GM12891 (cell line): Measurements from ENCODE around the gene SLC22A23.

Experiments
- POLR2A ChIP-seq: IDR thresholded peaks from 2 replicates; pipeline ENCODE4 v1.6.1; 2011; ENCODE audit warnings: low read depth, low read length, control low read depth
- POLR2AphosphoS5 ChIP-seq: IDR thresholded peaks from 2 replicates; pipeline ENCODE4 v1.6.1; 2011; ENCODE audit warnings: low read depth, low read length, control low read depth

DNA sequence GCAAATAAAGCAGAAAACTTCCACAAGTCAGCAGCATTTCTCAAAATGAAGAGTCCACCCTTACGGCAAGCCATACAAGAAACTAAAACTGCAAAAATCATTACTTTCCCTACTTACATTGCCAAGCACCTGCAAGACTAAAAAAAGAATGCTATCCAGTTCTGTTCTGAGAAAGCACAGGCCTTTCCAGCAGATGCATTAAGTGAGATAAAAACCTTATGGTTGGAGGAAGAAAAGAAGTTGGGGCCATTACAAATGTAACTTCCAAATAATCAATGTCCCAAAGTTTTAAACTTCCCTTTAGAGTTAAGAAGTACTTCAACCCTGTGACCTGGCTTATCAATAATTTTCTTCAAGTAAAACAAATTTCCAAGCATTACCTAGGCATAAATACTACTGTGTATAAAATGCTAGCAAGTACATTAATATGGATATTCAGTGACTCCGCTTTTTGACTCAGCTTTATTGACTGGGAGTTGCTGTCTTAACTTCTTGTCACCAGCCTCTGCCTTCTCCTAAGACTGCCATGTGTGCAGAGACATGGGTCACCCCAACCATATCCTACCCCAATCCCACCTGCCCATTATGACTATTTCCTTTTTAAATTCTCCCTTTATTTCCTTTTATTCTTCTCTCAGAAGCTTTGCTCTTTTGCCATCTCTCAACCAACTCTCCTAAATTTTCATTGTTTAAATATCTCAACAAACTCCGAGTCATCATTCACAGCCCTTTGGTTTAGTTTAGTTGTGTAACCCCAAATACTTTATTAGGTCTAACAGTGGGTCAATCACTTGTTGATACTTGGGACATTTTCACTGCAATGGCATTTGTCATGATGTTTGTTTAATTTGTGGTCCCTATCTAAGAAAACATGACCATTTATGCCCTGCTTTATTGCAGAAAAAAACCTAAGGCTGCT is 49.7 kb downstream of the SLC22A23 start:
- TF ChIP-seq POLR2A (no peak), POLR2AphosphoS5 (no peak)
